Measurements from ENCODE around the gene DCLK2. TPM values are rescaled to one million over a fixed set of nuclear protein-coding genes. Genes with fewer than 3 reads are reported as not detected.

Gene DCLK2
- total RNA-seq, 1 donor from 2014 or later, result 2.7 TPM

DNA sequence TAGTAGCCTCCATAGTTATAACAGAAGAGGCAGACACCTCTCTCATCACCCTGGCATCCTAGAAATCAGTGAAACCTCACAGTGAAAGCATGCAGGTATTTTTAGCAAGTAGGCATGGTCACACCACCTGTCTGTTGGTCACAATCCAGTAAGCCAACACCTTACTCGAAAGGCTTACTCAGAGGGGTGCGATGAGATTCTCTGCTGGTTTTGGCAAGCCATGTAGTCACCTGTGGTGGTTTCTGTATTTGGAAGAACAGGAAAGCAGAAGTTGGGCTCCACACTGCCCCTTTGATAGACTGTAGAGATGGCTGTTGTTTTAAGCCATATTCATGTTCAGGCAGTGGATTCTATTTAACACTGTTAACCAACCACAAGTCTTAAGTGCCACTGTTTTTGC, 134.7 kb downstream of the DCLK2 start:
- H3K4me3 ChIP-seq (ENCODE audit: low read depth, low read length), result no peak overlapping the region
- TF ChIP-seq, protein P1, sequence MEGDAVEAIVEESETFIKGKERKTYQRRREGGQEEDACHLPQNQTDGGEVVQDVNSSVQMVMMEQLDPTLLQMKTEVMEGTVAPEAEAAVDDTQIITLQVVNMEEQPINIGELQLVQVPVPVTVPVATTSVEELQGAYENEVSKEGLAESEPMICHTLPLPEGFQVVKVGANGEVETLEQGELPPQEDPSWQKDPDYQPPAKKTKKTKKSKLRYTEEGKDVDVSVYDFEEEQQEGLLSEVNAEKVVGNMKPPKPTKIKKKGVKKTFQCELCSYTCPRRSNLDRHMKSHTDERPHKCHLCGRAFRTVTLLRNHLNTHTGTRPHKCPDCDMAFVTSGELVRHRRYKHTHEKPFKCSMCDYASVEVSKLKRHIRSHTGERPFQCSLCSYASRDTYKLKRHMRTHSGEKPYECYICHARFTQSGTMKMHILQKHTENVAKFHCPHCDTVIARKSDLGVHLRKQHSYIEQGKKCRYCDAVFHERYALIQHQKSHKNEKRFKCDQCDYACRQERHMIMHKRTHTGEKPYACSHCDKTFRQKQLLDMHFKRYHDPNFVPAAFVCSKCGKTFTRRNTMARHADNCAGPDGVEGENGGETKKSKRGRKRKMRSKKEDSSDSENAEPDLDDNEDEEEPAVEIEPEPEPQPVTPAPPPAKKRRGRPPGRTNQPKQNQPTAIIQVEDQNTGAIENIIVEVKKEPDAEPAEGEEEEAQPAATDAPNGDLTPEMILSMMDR (conservative IDR thresholded peaks at IDR 0.05; ENCODE audit: low read depth, low read length), result no peak
- DNase-seq (ENCODE audit: low read depth), result no peak

DNA sequence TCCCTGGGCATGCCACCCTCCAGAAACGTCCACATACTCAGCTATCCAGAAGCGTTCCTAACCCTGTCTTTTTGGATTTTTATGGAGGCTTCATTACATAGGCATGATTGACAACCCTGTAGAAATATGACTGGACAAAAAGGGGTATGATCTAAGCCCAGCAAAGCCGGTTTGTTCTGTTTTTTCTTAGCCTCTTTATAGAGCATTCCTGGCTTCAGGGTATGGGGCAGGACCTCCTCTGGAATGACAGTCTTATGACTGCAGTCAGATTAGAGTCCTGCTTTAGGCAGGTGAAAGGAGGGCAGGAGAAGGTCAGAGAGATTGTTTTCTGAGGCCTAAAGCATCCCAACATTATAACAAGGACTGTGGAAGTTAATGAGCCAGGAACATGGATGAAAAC, 137.4 kb downstream of the DCLK2 start:
- no peak for DNase-seq (ENCODE audit: low read depth)
- TF ChIP-seq, protein P1 (conservative IDR thresholded peaks at IDR 0.05; ENCODE audit: low read depth, low read length), result no peak
- no peak overlapping the region for H3K4me3 ChIP-seq (ENCODE audit: low read depth, low read length)

DNA sequence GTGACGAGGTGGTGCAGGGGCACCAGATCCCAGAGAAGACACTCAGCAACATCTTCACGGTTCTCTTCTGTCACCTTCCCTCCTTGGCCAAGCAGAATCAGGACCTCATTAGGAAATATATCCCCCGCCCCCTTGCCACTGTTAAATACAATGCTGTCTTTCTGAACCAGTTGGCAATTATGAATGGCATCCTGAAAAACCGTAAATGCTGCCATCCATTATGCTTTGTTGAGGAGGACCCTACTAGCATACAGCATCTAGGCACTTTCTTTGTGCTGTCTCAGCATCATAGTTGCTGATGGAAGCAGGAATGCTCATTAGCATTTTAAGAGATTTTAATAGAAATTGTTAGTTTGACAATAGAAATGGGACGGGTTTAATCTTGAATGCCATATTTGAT, 138.5 kb downstream of the DCLK2 start:
- TF ChIP-seq, protein P1 (conservative IDR thresholded peaks at IDR 0.05; ENCODE audit: low read depth, low read length), result no peak
- no peak overlapping the region for H3K4me3 ChIP-seq (ENCODE audit: low read depth, low read length)
- DNase-seq (ENCODE audit: low read depth), result no peak

DNA sequence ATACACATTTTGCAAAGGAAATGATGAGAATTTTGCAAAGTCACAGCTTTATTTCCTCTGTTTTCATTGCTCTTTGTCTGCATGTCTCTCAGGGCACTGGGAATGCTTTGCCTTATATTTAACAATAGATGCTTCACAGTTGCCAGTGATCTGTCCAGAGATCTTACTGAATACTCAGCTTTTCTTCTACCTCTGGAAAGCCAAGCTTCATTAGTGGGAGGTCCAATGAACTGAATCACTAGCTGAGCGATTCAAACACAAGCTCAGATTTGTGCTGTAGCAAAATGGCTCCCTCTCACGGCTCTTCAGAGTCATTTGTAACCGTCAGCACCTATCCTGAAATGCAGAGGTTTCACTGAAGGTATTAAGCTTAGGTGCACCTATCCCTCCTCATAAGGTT, 138.9 kb downstream of the DCLK2 start:
- TF ChIP-seq, protein P1 (conservative IDR thresholded peaks at IDR 0.05; ENCODE audit: low read depth, low read length), result peak; percentile 61
- no peak overlapping the region for H3K4me3 ChIP-seq (ENCODE audit: low read depth, low read length)
- DNase-seq (ENCODE audit: low read depth), result no peak

DNA sequence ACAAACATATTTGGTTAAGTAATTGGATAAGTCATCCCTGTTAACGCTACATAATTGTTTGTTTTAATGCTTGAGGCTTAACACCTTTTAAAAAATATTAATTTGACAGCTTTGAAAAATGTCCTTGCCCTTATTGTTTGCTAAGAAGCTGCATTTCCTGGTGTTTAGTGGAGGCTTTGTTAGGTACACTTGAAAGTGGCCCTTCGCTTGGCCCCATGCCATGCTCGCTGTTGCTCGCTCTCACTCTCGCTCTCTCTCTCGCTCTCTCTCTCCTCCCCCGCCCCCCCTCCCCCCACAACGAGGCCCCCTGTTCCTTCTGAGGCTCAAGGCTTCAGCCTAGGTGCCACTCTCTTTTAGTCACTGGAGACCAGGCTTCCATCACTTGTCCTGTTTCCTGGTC, 139.6 kb downstream of the DCLK2 start:
- no peak overlapping the region for H3K4me3 ChIP-seq (ENCODE audit: low read depth, low read length)
- no peak for DNase-seq (ENCODE audit: low read depth)
- TF ChIP-seq, protein P1 (conservative IDR thresholded peaks at IDR 0.05; ENCODE audit: low read depth, low read length), result no peak

DNA sequence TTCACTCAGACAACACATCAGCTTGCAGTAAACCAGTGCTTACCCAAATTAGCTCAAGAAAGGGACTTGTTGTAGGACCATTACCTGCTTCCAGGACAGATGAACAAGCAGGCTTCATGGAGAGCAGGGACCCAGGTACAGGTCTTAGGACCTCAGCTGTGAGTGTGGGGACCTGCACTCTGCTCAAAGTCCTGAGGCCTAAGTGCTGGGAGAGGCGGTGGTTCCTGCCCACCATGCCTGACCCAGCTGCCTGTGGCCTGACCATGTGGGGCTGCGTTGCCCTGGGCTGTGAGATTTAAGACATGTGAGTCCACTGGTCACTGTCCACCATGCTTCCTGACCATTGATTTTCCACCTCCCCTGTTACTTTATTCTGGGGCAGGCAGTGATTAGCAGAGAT, 140.2 kb downstream of the DCLK2 start:
- DNase-seq (ENCODE audit: low read depth), result no peak
- TF ChIP-seq, protein P1 (conservative IDR thresholded peaks at IDR 0.05; ENCODE audit: low read depth, low read length), result no peak
- no peak overlapping the region for H3K4me3 ChIP-seq (ENCODE audit: low read depth, low read length)

DNA sequence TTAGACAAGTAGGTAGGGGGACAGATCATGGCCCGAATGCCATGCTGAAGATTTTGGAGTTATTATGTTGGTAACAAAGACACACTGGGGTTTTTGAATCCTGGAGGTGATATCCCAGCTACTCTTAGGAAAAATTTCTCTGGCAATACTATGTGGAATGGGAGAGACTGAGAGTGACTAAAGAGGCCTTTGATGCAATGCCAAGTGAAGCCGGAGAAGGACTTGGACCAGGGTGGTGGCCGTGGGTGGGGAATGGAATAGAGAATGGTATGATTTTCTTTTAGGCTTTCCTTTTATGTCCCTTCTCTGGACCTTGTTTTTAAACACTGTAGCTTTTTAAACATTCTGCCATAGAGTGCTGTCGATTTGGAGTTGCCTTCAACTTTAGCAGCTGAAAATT, 141.6 kb downstream of the DCLK2 start:
- no peak for DNase-seq (ENCODE audit: low read depth)
- TF ChIP-seq, protein P1 (conservative IDR thresholded peaks at IDR 0.05; ENCODE audit: low read depth, low read length), result no peak
- H3K4me3 ChIP-seq (ENCODE audit: low read depth, low read length), result no peak overlapping the region
